NT2/D1 (cell line): ENCODE data around the gene KAZN.

Source experiments
- DNase-seq: peaks from one replicate; pipeline ENCODE4 v3.0.0-alpha.2; 2011; ENCODE audit warnings: low read depth, low spot score
- H3K27me3 ChIP-seq: 2 replicates; pipeline ENCODE4 v1.6.0; 2011; ENCODE audit warnings: mild to moderate bottlenecking; ENCODE audit not compliant: insufficient read length, insufficient read depth
- H3K36me3 ChIP-seq: 2 replicates; pipeline ENCODE4 v1.6.1; 2011; ENCODE audit warnings: mild to moderate bottlenecking, low read length, mixed read lengths; ENCODE audit not compliant: insufficient read depth, insufficient read length
- H3K4me1 ChIP-seq: 2 replicates; pipeline ENCODE4 v1.5.1; 2011; ENCODE audit not compliant: insufficient read depth, insufficient read length
- H3K4me3 ChIP-seq: 2 replicates; pipeline ENCODE4 v1.5.1; 2011; ENCODE audit warnings: low read depth; ENCODE audit not compliant: insufficient read length
- H3K9ac ChIP-seq: 2 replicates; pipeline ENCODE4 v1.6.0; 2011; ENCODE audit warnings: low read depth; ENCODE audit not compliant: insufficient read length
- H3K9me3 ChIP-seq: 2 replicates; pipeline ENCODE4 v1.5.1; 2011; ENCODE audit warnings: mild to moderate bottlenecking, low read length; ENCODE audit not compliant: insufficient read depth
- SUZ12 ChIP-seq: IDR thresholded peaks from 2 replicates; pipeline ENCODE4 v1.6.1; 2011; ENCODE audit not compliant: insufficient read length, insufficient read depth; ENCODE audit errors: extremely low read depth
- YY1 ChIP-seq: IDR thresholded peaks from 2 replicates; pipeline ENCODE4 v1.6.1; 2011; ENCODE audit not compliant: insufficient read length, insufficient read depth
- ZNF274 ChIP-seq: IDR thresholded peaks from 2 replicates; pipeline ENCODE4 v1.6.1; 2011; ENCODE audit warnings: mild to moderate bottlenecking, low read depth, low read length

The KAZN gene

DNA sequence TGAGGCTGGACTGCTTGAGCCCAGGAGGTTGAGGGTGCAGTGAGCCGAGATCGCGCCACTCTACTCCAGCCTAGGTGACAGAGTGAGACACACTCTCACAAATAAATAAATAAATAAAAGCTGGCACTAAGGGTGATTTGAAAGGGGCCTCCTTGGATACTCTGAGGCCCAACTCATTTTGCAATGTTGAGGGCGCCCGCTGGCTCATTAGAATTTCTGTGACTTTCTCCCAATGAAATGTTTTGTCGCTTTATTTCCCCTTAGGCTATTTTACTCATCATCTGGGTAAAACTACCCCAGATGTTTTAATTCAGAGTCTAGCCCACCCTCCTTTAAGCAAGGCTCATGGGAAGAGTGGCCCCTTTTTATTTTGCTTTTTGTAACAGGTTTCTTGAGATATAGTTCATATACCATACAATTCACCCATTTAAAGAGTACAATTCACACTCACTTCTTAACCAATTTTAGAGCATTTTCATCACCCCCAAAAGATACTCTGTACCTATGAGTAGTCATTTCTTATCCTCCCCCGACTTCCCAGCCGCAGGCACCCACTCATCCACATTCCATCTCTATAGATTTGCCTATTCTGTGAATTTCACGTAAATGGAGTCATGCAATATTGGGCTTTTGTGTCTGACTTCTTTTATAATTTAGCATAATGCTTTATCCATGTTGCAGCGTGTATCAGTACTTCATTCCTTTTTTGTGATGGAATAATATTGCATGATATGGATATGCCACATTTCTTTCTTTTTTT lies 259.1 kb downstream of the KAZN start:
- no peaks in the 10 kb centered on the region for H3K27me3 ChIP-seq
- no peak overlapping the region for H3K4me3 ChIP-seq
- no peaks in the 10 kb centered on the region for H3K4me1 ChIP-seq
- no peaks in the 10 kb centered on the region for H3K36me3 ChIP-seq
- no peak for DNase-seq
- TF ChIP-seq ZNF274 = no peak
- TF ChIP-seq SUZ12 = no peak
- TF ChIP-seq YY1 = no peak
- H3K9ac ChIP-seq = no peak overlapping the region
- H3K9me3 ChIP-seq = no peaks in the 10 kb centered on the region

DNA sequence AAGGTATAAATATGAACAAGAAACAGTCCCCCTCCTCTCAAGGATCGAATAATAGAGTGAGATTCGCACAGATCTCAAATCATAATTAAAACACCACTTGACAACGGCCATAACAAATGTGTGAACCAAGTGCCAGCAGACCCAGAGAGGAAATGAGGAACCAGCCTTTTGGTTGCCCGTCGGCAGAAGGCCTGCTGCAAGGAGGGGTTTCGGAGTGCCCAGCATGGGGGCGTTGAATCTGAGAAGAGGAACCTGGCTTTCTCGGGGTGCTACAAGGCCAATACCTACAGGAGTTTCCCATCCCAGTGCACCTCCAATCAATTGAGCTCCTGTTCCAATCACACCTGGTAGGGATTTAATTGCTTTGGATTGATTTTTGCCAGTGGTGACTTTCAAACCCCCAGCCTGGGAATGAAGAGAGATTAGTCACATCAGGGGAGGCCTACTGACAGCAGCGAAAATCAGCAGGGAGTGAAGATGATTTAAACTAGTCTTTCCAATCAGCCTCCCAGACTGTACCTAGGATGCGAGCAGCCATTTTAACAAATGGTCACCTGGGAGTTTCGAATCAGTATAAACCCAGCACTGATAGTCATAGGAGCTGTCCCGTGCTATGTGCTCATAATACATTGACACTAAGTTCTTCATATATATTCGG lies 263.8 kb downstream of the KAZN start:
- DNase-seq = no peak
- H3K4me3 ChIP-seq = no peak overlapping the region
- no peaks in the 10 kb centered on the region for H3K27me3 ChIP-seq
- H3K4me1 ChIP-seq = no peaks in the 10 kb centered on the region
- no peaks in the 10 kb centered on the region for H3K36me3 ChIP-seq
- TF ChIP-seq SUZ12 (no peak), YY1 (no peak), ZNF274 (no peak)
- no peaks in the 10 kb centered on the region for H3K9me3 ChIP-seq
- H3K9ac ChIP-seq = no peak overlapping the region

DNA sequence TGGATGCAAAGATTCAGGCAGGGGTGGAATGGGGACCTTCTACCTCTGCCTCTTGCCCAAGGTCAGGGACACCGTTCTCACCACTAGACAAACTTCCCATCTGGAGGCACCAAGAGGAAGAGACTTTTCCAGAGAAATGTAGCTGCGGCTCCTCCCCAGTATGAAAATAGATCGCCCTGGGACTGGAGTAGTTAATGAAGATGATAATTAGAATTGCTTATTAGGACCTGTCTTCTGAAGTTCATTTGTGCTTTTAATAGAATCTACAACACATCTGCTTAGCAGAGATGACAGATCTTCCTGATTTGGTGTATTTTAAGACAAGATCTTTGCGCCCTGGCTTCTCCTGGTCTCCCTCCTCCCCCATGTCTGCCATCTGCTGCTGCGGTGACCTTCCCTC lies 266.6 kb downstream of the KAZN start:
- no peak overlapping the region for H3K9ac ChIP-seq
- H3K27me3 ChIP-seq = no peaks in the 10 kb centered on the region
- no peaks in the 10 kb centered on the region for H3K36me3 ChIP-seq
- no peak overlapping the region for H3K4me3 ChIP-seq
- no peaks in the 10 kb centered on the region for H3K4me1 ChIP-seq
- TF ChIP-seq YY1 = no peak
- no peak for TF ChIP-seq ZNF274
- TF ChIP-seq SUZ12 = no peak
- no peak for DNase-seq
- H3K9me3 ChIP-seq = no peaks in the 10 kb centered on the region

DNA sequence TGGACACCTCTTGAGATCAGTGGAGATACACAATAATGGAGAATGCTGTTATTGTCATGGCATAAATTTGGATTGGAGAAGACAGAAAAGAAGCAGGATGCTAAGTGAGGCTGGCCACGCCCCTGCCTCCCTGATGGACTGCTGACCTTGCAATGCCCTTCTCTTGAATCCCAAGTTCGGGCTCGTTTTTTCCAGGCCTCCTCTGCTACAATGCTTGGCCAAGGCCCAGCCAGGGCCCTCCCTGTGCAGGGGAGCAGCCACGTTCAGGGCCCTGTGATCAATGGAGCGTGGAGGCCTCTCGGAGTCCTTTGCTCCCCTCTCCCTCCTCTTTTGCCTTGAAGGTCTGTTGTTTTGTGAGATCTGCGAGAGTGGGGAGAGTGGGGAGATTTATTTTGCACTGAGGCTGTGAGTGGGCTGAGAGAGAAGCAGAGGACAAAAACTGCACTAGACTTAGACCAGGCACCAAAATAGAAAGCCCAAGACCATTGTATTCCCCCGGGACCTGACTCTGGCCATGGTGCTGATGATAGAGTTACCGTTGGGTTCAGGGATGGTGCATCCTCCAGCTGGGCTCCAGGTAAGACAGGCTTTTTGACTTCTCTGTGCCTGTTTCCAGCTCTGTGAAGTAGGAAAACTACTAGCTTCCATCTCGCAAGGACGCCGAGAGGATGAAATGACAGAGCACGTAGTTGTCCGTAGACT lies 268.6 kb downstream of the KAZN start:
- Histone ChIP-seq H3K36me3 (no peaks in the 10 kb centered on the region), H3K9ac (no peak overlapping the region), H3K9me3 (no peaks in the 10 kb centered on the region), H3K4me3 (no peak overlapping the region), H3K27me3 (no peaks in the 10 kb centered on the region), H3K4me1 (peaks cover 4% of the 10 kb centered on the region)
- TF ChIP-seq ZNF274 (no peak), SUZ12 (no peak), YY1 (no peak)
- DNase-seq = no peak

DNA sequence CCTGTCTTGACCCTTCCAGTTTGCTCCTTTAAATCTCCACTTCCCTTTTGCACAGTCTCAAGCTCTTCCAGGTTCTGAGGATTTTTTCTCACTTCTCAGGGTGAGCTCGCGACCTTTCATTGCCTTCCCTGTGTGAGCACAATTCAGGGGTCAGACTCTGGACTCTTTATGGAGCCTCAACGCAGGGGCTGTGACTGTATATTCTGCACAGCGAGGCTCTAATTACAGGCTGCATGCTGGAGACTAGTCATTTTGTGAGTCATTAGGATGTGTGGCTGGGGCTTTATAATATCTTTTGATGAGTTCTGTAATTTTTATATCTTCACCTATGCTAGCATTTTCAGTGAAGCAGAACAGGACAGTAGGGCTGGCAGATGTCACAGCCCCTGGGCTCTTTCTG lies 270.7 kb downstream of the KAZN start:
- Histone ChIP-seq H3K4me1 (peaks cover 4% of the 10 kb centered on the region), H3K9ac (no peak overlapping the region), H3K9me3 (no peaks in the 10 kb centered on the region), H3K4me3 (no peak overlapping the region), H3K36me3 (no peaks in the 10 kb centered on the region), H3K27me3 (no peaks in the 10 kb centered on the region)
- no peak for DNase-seq
- TF ChIP-seq YY1 (no peak), ZNF274 (no peak), SUZ12 (no peak)

DNA sequence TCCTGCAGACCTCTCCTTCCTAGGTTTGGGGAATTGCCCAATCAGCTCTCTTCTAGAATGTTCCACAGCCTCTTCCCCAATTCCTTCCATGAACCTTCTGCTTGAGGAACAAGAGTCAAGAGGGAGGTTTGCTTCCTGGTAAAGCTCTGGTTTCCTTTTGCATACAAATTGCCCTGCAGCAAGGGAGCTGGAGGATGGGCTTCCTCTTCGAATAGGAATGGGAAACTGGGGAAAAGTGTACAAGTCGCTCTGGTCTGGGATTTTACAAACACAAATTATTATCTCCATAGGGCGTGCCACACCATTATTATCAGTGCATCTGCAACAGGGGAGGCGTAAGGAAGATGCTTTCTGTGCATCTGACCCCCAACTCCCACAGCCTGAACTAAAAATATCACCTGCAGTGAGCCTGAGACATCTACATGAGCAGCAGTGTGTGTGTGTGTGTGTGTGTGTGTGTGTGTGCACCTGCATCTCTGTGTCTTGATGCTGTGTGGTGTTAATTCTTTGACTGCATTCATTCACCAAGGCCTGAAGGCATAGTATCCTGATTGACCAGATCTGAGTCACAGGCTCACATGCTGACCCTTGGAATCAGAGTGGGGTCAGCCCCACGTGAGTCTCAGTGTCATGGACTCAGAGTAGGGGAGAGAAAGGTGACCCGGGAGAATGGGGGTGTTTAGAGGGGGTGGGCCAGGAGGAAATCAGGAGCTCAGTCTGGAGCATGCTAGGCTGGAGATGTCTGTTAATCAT lies 272.9 kb downstream of the KAZN start:
- no peak for TF ChIP-seq ZNF274
- no peak for TF ChIP-seq YY1
- no peak for TF ChIP-seq SUZ12
- Histone ChIP-seq H3K9me3 (no peaks in the 10 kb centered on the region), H3K9ac (no peak overlapping the region), H3K36me3 (no peaks in the 10 kb centered on the region), H3K4me1 (peaks cover 6% of the 10 kb centered on the region), H3K27me3 (no peaks in the 10 kb centered on the region), H3K4me3 (no peak overlapping the region)
- no peak for DNase-seq
